HFFc6 (cell line): Measurements from ENCODE around the gene LURAP1L. TPM values are rescaled to one million over a fixed set of nuclear protein-coding genes. Genes with fewer than 3 reads are reported as not detected.
A peak's percentile ranks its signal among the peaks of the same experiment; 100 is the strongest.

Experiments
- DNase-seq: peaks from one replicate; pipeline ENCODE4 v3.0.0-alpha.2; 2018
- H3K27ac Mint-ChIP-seq: 2 replicates; pipeline ENCODE4 v1.8.0; 2020; ENCODE audit warnings: mild to moderate bottlenecking, mixed read lengths
- H3K27me3 Mint-ChIP-seq: 2 replicates; pipeline ENCODE4 v1.8.0; 2021; ENCODE audit warnings: mild to moderate bottlenecking, moderate library complexity, mixed read lengths; ENCODE audit not compliant: insufficient read depth
- H3K36me3 Mint-ChIP-seq: 2 replicates; pipeline ENCODE4 v1.8.0; 2021; ENCODE audit warnings: low read depth, mixed read lengths
- H3K4me1 Mint-ChIP-seq: 2 replicates; pipeline ENCODE4 v1.8.0; 2020; ENCODE audit warnings: low read depth, mixed read lengths
- H3K4me3 Mint-ChIP-seq: 2 replicates; pipeline ENCODE4 v1.8.0; 2020; ENCODE audit warnings: mild to moderate bottlenecking, moderate library complexity, mixed read lengths
- H3K9me3 Mint-ChIP-seq: 2 replicates; pipeline ENCODE4 v1.8.0; 2020; ENCODE audit warnings: mild to moderate bottlenecking, mixed read lengths
- CTCF ChIP-seq: fragments of 200-600 bp; sonication (generic); IDR thresholded peaks from 2 replicates; pipeline ENCODE4 v1.5.0; 2021; ENCODE audit warnings: antibody characterized with exemption, mild to moderate bottlenecking
- total RNA-seq, 6 experiments: library from RNA; stranded (reverse); fragmentation: NEBNext Ultra II Directional; extraction: Animal tissue kit (Norgen Biotek cat#: 25700); gene quantifications; 2 replicates in 1 of 6; 3 replicates in 5 of 6; pipeline ENCODE4 v1.2.3, GENCODE V29; 2021

Gene LURAP1L
- total RNA-seq, 6 experiments from 2014 or later: 1.1 to 1.7 (median 1.3) TPM

GRCh38 chr9:12855066-12855465, 80.2 kb downstream of the LURAP1L start:
- DNase-seq: no peak
- H3K9me3 Mint-ChIP-seq: no peaks in the 10 kb centered on the region
- no peaks in the 10 kb centered on the region; the same call in 1 of the 2 replicates for H3K27me3 Mint-ChIP-seq
- no peak overlapping the region for H3K4me3 Mint-ChIP-seq
- TF ChIP-seq CTCF: no peak
- H3K27ac Mint-ChIP-seq: no peak overlapping the region
- no peaks in the 10 kb centered on the region for H3K36me3 Mint-ChIP-seq
- H3K4me1 Mint-ChIP-seq: peaks cover 11% of the 10 kb centered on the region

- H3K9me3 Mint-ChIP-seq: no peaks in the 10 kb centered on the region
- H3K27ac Mint-ChIP-seq: no peak overlapping the region
- H3K4me1 Mint-ChIP-seq: peaks cover 15% of the 10 kb centered on the region
- no peak for DNase-seq
- H3K27me3 Mint-ChIP-seq: no peaks in the 10 kb centered on the region; the same call in 1 of the 2 replicates
- no peak overlapping the region for H3K4me3 Mint-ChIP-seq
- H3K36me3 Mint-ChIP-seq: no peaks in the 10 kb centered on the region
- TF ChIP-seq CTCF: no peak
Measured at GRCh38 chr9:12856603-12857002, 81.8 kb downstream of the LURAP1L start.

- Mint-ChIP-seq H3K4me3 (peak overlapping the region; percentile 88), H3K4me1 (peaks cover 15% of the 10 kb centered on the region), H3K36me3 (no peaks in the 10 kb centered on the region), H3K27ac (peak overlapping the region; percentile 90), H3K9me3 (no peaks in the 10 kb centered on the region), H3K27me3 (no peaks in the 10 kb centered on the region; the same call in 1 of the 2 replicates)
- peak; percentile 45 for DNase-seq
- no peak for TF ChIP-seq CTCF
Measured at GRCh38 chr9:12859704-12860251, 85.0 kb downstream of the LURAP1L start.

GRCh38 chr9:12860998-12861397, 86.2 kb downstream of the LURAP1L start:
- Mint-ChIP-seq H3K9me3 (no peaks in the 10 kb centered on the region), H3K4me3 (no peak overlapping the region), H3K27ac (no peak overlapping the region), H3K4me1 (peaks cover 15% of the 10 kb centered on the region), H3K36me3 (no peaks in the 10 kb centered on the region), H3K27me3 (no peaks in the 10 kb centered on the region; the same call in 1 of the 2 replicates)
- no peak for TF ChIP-seq CTCF
- no peak for DNase-seq

GRCh38 chr9:12862611-12863410, 88.0 kb downstream of the LURAP1L start:
- Mint-ChIP-seq H3K4me1 (peaks cover 15% of the 10 kb centered on the region), H3K9me3 (peaks cover 6% of the 10 kb centered on the region), H3K4me3 (no peak overlapping the region), H3K27me3 (peaks cover 2% of the 10 kb centered on the region), H3K27ac (no peak overlapping the region), H3K36me3 (peaks cover 4% of the 10 kb centered on the region)
- no peak for TF ChIP-seq CTCF
- no peak for DNase-seq
